ENCODE results near the gene P2RY4.
"Not testable (repeated sequence)": the region's sequence is repeated elsewhere in the genome, so short reads cannot be mapped to it uniquely, and the experiment has no call there.

The P2RY4 gene

DNA sequence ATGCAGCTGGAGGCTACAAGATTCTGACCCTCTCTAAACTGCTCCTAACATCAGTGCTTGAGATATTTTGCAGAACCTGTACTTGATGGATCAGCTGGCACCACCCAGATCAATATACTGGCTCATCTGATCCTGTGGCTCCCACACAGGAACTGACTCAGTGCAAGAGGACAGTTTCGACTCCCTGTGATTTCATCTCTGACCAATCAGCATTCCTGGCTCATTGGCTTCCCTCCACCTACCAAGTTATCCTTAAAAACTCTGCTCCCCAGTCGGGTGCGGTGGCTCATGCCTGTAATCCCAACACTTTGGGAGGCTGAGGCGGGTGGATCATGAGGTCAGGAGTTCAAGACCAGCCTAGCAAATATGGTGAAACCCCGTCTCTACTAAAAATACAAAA, 16.4 kb downstream of the P2RY4 start:
- DNase-seq (ENCODE audit: low spot score) = not testable (repeated sequence)

DNA sequence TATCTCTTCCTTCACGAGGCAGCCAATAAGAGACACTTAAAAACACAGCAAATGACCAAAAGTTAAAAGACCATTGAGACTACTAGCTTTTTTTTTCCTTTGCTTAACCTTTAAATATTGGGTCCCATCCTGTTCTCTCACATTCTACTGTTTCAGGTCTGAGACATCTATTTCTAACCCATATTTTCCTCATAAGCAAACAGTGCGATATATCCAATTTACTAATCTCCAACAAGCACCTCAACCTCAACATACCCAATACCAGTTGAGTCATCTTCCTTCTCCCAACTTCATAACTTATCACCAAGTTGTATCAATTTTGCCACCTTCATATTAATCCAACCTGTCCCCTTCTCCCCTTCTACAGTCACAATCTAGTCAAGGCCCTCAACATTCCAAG, 18.5 kb downstream of the P2RY4 start:
- DNase-seq (ENCODE audit: low spot score) = no peak

DNA sequence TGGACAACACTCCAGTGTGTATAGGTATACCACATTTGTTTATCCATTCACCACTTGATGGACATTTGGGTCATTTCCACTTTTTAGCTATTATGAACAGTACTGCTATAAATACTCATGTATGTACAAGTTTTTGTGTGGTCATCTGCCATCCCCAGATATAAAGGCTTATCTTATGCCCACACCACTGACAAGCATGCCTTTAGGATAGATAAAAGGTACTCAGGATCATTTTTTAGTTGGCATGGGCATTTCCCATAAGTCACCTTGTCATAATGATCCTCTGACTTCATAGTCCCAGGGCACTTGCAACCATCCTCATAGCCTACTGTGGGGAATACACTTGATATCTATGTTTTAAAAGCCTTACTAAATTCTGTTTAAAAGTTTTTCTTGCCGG, 19.3 kb downstream of the P2RY4 start:
- DNase-seq (ENCODE audit: low spot score) = no peak

DNA sequence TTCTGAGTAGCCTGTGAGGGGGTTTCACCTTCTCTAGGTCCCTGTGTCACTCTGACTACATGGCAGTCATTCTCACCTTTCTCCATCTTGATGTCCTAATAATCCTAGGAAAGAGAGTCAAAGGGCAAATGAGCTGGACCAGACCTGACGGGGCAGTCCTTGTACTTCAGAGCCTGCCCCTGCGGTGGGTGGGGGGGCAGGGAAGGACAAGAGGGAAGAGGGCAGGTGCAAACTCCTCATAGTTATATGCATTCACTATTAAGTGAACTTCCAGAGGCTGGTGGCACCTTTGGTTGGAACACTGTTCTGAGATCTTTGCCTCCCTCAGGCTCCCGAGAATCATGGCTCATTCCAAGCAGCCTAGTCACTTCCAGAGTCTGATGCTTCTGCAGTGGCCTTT, 25.6 kb downstream of the P2RY4 start, which contains the start of gene AWAT1:
Gene AWAT1, plus strand, starts transcription at position 301 of the 400 bp plus-strand sequence. Its CDS starts 41 bp downstream, at position 342.
- DNase-seq (ENCODE audit: low spot score) = no peak

DNA sequence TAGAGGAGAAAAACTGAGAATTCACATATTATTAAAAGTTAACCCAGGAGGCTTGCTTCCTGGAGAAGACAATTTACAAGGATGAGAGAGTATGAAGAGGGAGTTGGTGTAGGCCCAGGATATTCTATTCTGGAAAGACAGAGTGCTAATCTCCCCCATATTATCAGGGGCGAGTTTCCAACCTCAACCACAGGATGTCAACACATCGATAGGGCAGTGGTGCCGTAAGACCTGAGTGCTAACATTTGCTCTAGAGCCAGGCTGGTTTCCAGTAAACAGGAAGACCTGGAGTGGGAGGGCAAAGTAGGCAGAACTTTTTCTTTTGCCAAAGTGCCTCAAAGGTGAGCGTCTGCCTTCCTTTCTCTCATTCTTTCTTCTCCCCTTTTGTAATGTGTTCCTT, 28.3 kb downstream of the P2RY4 start:
- DNase-seq (ENCODE audit: low spot score) = no peak

DNA sequence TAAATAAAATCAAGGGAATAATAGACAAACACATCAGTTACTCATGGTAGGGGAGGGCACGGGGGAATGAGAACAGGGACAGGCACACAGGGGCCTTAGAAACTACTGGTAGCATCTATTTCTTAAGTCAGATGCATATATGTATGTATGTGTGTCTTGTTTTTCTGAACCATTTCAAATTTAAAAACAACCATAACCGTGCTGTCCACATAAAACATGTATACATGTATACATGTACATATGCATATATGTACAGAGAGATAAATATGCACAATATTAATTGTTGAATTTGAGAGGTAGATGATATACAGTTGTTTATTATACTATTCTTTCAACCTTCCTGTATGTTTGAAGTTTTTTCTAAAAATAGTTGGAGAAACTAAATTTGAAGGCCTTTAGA, 33.3 kb downstream of the P2RY4 start:
- no peak for DNase-seq (ENCODE audit: low spot score)

DNA sequence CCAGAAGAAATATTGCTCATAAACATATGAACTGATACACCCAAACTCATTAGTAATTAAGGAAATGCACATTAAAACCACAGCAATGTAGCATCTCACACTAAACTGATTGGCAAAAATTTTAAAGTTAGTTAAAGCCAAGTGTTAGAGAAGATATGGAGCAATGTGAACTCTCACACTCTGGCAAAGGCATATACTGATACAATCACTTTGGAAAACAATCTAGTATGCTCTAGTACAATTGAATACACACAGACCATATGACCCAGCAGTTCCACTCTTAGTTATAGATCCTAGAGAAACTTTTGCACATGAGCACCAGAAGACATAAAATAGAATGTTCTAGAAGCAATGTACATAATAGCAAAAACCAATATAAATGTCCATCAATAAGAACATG, 34.0 kb downstream of the P2RY4 start:
- no peak for DNase-seq (ENCODE audit: low spot score)

DNA sequence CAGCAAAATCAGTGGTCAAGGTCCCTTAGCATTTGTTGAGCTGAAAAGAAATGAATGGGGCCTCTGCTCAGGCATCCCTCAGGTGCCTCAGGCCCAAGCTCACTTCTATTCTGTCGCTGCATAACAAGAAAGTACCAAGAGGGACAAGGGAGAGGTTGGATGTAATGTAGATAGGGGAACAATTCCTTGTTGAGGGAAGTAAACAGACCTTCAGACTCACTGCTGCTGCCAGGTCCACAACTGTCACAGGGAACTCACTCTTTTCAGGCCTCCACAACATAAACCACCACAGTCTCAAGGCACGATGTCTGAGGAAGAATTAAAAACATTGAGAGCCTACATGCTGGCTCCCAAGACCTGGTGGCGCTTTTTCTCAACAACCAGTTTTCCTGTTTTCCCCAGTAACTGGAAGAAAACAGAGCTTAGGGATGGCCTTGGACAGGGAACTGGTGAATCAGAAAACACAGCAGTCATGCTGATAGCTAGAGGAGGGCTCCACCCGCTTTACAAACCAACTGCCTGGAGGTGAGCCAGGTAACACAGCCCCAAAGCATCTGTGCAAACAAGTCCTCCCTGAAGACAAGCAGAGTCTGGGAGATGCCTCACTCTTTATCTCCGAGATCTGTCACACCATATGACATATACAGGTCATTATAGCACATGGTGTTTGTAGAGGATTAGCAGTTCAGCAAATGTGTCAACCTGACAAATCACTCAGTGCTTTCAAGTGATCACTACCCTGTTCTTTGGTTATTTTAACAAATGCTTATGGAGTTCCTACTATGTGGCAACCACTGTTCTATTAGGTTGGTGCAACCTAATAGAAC, 39.9 kb downstream of the P2RY4 start:
- DNase-seq (ENCODE audit: low spot score) = no peak

DNA sequence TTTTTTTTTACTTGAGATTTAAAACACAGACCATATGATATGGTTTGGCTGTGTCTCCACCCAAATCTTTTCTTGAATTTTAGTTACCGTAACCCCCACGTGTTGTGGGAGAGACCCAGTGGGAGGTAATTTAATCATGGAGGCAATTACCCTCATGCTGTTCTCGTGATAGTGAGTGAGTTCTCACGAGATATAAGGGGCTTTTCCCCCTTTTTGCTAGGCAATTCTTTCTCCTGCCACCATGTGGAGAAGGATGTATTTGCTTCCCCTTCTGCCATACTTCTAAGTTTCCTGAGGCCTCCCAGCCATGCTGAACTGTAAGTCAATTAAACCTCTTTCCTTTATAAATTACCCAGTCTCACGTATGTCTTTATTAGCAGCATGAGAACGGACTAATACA, 50.4 kb downstream of the P2RY4 start:
- DNase-seq (ENCODE audit: low spot score) = not testable (repeated sequence)

DNA sequence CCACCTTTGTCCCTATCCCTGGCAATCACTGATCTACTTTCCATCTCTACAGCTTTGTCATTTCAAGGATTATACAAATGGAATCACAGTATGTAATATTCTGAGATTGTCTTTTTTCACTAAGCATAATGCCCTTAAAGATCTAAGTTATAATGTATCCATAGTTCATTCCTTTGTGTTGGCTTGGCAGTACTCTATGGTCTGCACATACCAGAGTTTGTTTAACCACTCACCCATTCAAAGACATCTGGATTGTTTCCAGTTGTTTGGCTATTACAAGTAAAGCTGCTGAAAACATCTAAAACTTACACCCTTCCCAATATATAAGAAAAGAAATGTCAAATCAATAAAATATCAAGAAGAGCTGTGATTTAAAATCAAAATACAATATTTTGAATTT, 51.5 kb downstream of the P2RY4 start:
- DNase-seq (ENCODE audit: low spot score) = no peak

All from pons (tissue), 1 donor.